IPS DF 6.9 (cell line): ENCODE results near the gene KPNB1.

Experiments
- DNase-seq: peaks from one replicate; pipeline ENCODE4 v3.0.0-alpha.2; 2013; ENCODE audit warnings: low read depth, low spot score
- H3K27ac ChIP-seq: one replicate; pipeline ENCODE4 v1.5.1; 2013; ENCODE audit warnings: low read length, control low read depth
- H3K27me3 ChIP-seq: 2 replicates; pipeline ENCODE4 v1.6.1; 2013; ENCODE audit warnings: mild to moderate bottlenecking, low read length; ENCODE audit not compliant: control insufficient read depth, insufficient read depth
- H3K36me3 ChIP-seq: 2 replicates; pipeline ENCODE4 v1.6.1; 2013; ENCODE audit warnings: low read length; ENCODE audit not compliant: control insufficient read depth, insufficient read depth
- H3K4me1 ChIP-seq: 2 replicates; pipeline ENCODE4 v1.6.1; 2013; ENCODE audit warnings: low read length; ENCODE audit not compliant: control insufficient read depth, insufficient read depth
- H3K4me3 ChIP-seq: 2 replicates; pipeline ENCODE4 v1.5.1; 2013; ENCODE audit warnings: mild to moderate bottlenecking, low read length
- H3K9me3 ChIP-seq: 2 replicates; pipeline ENCODE4 v1.6.1; 2013; ENCODE audit warnings: low read length, inconsistent platforms; ENCODE audit not compliant: control insufficient read depth, insufficient read depth
- WGBS: extraction: QIAGEN DNeasy Blood & Tissue Kit; methylation state at CpG from one replicate; pipeline ENCODE4 v1.1.7; 2013; ENCODE audit warnings: mixed read lengths, missing lambda C conversion rate; ENCODE audit not compliant: insufficient read length, insufficient coverage; 5-methylcytosine and 5-hydroxymethylcytosine counted together

The KPNB1 gene

DNA sequence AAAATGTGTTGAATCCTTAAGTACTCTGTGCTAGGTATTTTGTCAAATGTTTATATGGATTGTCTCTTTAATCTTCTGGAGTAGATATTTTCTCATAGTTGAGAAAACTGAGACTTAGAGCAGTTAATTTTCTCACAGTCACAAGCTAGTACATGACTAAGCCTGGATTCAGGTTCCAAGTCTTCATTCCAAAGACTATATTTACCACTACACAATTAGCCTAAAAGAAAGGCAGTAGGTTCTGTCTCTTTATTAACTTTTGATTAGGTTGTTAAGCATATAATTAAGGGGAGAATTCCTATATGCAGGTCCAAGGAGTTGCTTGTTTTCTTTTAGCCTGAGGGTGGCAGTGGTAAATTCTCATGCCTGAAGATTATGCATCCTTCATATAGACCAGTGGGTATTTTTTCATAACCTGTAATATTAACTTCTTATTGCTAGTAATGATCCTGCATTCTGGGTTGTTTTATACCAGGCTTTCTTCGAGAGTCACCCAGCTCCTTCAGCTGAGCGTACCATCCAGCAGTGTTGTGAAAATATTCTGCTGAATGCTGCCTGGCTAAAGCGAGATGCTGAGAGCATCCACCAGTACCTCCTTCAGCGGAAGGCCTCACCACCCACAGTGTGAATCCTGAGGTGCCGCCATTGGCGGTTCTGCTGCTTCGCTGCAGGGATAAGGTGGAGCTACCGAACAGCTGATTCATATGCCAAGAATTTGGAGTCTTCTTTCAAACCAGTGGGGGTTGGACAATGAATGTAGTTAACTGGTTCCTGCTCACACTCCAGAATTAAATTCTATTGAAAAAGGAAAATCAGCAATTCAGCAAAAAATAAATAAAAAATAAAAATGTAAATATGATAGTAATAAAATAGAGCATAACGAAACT lies 28.2 kb upstream of the KPNB1 start:
- Histone ChIP-seq H3K27me3 (no peaks in the 10 kb centered on the region), H3K4me3 (no peak overlapping the region), H3K9me3 (no peaks in the 10 kb centered on the region), H3K27ac (no peak overlapping the region), H3K4me1 (no peaks in the 10 kb centered on the region), H3K36me3 (peaks cover 4% of the 10 kb centered on the region; the same call in 1 of the 2 replicates)
- DNase-seq, result peak; percentile 45
- WGBS, result no CpG with 5 or more reads among the region's 9 CpGs

GRCh38 chr17:47622180-47622549 lies 27.6 kb upstream of the KPNB1 start:
- no peak overlapping the region for H3K4me3 ChIP-seq
- H3K27ac ChIP-seq, result no peak overlapping the region
- no peak for DNase-seq
- no CpG with 5 or more reads among the region's 2 CpGs for WGBS
- no peaks in the 10 kb centered on the region for H3K9me3 ChIP-seq
- H3K36me3 ChIP-seq, result peaks cover 4% of the 10 kb centered on the region; the same call in 1 of the 2 replicates
- no peaks in the 10 kb centered on the region for H3K4me1 ChIP-seq
- no peaks in the 10 kb centered on the region for H3K27me3 ChIP-seq

- no peak overlapping the region for H3K27ac ChIP-seq
Observed at GRCh38 chr17:47624727-47625068, 25.0 kb upstream of the KPNB1 start.

GRCh38 chr17:47628014-47628566 lies 21.6 kb upstream of the KPNB1 start:
- no peaks in the 10 kb centered on the region for H3K9me3 ChIP-seq
- no peak overlapping the region for H3K4me3 ChIP-seq
- WGBS, result no CpG with 5 or more reads among the region's 8 CpGs
- H3K36me3 ChIP-seq, result no peaks in the 10 kb centered on the region; the same call in 1 of the 2 replicates
- no peak for DNase-seq
- no peaks in the 10 kb centered on the region for H3K27me3 ChIP-seq
- H3K27ac ChIP-seq, result no peak overlapping the region
- H3K4me1 ChIP-seq, result no peaks in the 10 kb centered on the region

More at GRCh38 chr17:47624727-47625068, 25.0 kb upstream of the KPNB1 start:
- no peaks in the 10 kb centered on the region for H3K4me1 ChIP-seq
- no peak overlapping the region for H3K4me3 ChIP-seq
- H3K9me3 ChIP-seq, result no peaks in the 10 kb centered on the region
- no peaks in the 10 kb centered on the region; the same call in 1 of the 2 replicates for H3K36me3 ChIP-seq
- no peaks in the 10 kb centered on the region for H3K27me3 ChIP-seq
- DNase-seq, result no peak
- no CpG with 5 or more reads among the region's 1 CpG for WGBS

GRCh38 chr17:47629826-47630225 lies 19.9 kb upstream of the KPNB1 start:
- Histone ChIP-seq H3K27ac (no peak overlapping the region), H3K9me3 (no peaks in the 10 kb centered on the region), H3K4me1 (no peaks in the 10 kb centered on the region), H3K27me3 (no peaks in the 10 kb centered on the region), H3K36me3 (no peaks in the 10 kb centered on the region; the same call in 1 of the 2 replicates), H3K4me3 (no peak overlapping the region)
- no peak for DNase-seq
- WGBS, result no CpG with 5 or more reads among the region's 5 CpGs

DNA sequence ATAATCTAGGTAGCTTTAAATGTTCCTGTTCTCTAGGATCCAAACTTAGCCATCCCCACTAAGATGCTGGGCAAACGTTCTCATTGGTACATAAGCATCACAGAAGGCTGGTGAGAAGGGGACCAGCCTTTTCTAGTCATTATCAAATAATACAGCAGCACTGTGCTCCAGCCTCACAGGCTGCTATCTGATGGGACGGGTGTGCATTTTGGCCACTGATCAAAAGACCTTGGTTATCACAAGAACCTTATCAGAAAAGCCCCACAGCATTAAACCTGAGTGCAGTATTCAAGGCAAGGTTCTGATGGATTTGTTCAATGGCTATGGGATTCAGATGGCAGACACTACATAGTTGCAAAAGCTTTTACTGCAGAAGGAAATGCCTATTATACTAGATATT lies 19.1 kb upstream of the KPNB1 start:
- Histone ChIP-seq H3K9me3 (no peaks in the 10 kb centered on the region), H3K4me3 (no peak overlapping the region), H3K36me3 (no peaks in the 10 kb centered on the region), H3K4me1 (no peaks in the 10 kb centered on the region), H3K27ac (no peak overlapping the region), H3K27me3 (no peaks in the 10 kb centered on the region)
- no peak for DNase-seq
- WGBS, result no CpG with 5 or more reads among the region's 2 CpGs

GRCh38 chr17:47632991-47633390 lies 16.7 kb upstream of the KPNB1 start:
- Histone ChIP-seq H3K27ac (no peak overlapping the region), H3K4me1 (no peaks in the 10 kb centered on the region), H3K36me3 (no peaks in the 10 kb centered on the region), H3K9me3 (no peaks in the 10 kb centered on the region), H3K27me3 (no peaks in the 10 kb centered on the region), H3K4me3 (no peak overlapping the region)
- WGBS, result no CpG with 5 or more reads among the region's 3 CpGs
- DNase-seq, result no peak

GRCh38 chr17:47633996-47634395 lies 15.7 kb upstream of the KPNB1 start:
- Histone ChIP-seq H3K36me3 (no peaks in the 10 kb centered on the region), H3K9me3 (no peaks in the 10 kb centered on the region), H3K4me3 (no peak overlapping the region), H3K4me1 (no peaks in the 10 kb centered on the region), H3K27ac (no peak overlapping the region), H3K27me3 (no peaks in the 10 kb centered on the region)
- no peak for DNase-seq
- WGBS, result no CpG with 5 or more reads among the region's 1 CpG

DNA sequence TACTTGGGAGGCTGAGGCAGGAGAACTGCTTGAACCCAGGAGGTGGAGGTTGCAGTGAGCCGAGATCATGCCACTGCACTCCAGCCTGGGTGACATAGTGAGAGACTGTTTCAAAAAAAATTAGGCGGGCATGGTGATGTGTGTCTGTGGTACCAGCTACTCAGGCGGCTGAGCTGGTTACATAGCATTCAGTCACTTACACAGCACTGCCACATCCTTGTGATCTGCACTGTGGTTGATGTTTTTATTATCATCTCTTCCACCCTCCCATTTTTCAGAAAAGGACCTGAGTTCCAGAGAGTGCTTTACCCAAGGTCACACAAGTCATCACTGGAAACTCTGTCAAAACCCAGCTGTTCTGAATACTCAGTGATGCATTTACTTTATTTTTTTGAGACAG lies 14.8 kb upstream of the KPNB1 start:
- no peak overlapping the region for H3K4me3 ChIP-seq
- no CpG with 5 or more reads among the region's 3 CpGs for WGBS
- no peak for DNase-seq
- no peaks in the 10 kb centered on the region for H3K9me3 ChIP-seq
- no peaks in the 10 kb centered on the region for H3K27me3 ChIP-seq
- H3K4me1 ChIP-seq, result no peaks in the 10 kb centered on the region
- no peaks in the 10 kb centered on the region for H3K36me3 ChIP-seq
- no peak overlapping the region for H3K27ac ChIP-seq

DNA sequence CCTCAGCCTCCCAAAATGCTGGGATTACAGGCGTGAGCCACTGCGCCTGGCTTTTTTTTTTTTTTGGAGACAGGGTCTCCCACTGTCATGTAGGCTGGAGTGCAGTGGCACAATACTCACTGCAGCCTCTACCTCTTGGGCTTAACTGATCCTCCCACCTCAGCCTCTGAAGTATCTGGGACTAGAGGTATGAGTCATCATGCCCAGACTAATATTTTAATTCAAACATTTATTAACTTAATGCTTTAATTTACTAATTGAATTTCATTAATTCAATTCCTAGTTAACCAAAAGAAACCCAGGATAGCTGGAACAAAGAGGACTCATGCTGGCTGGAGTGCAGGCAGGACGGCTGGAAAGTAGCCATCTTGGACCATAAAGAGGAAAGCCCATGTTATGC lies 14.0 kb upstream of the KPNB1 start:
- WGBS, result no CpG with 5 or more reads among the region's 3 CpGs
- Histone ChIP-seq H3K4me3 (no peak overlapping the region), H3K9me3 (no peaks in the 10 kb centered on the region), H3K36me3 (no peaks in the 10 kb centered on the region), H3K4me1 (no peaks in the 10 kb centered on the region), H3K27me3 (no peaks in the 10 kb centered on the region), H3K27ac (no peak overlapping the region)
- no peak for DNase-seq
